Measurements from ENCODE around the gene MGLL.

MGLL gene

GRCh38 chr3:127834771-127835170 is 12.5 kb upstream of the MGLL start:
- DNase-seq, result no peak

GRCh38 chr3:127833281-127834032 is 11.1 kb upstream of the MGLL start:
- DNase-seq, result no peak

GRCh38 chr3:127831723-127832172 is 9.4 kb upstream of the MGLL start:
- DNase-seq, result peak; percentile 49

GRCh38 chr3:127829537-127829936 is 7.2 kb upstream of the MGLL start:
- DNase-seq, result no peak

- DNase-seq, result no peak
These were observed 5.5 kb upstream of the MGLL start for GRCh38 chr3:127827808-127828207.

GRCh38 chr3:127825756-127826155 is 3.4 kb upstream of the MGLL start:
- DNase-seq, result no peak

- no peak for DNase-seq
These were observed 2.0 kb upstream of the MGLL start for GRCh38 chr3:127824151-127824825.

GRCh38 chr3:127823426-127823857 is 1.1 kb upstream of the MGLL start:
- DNase-seq, result no peak

GRCh38 chr3:127822682-127823425 is 539 bp upstream of the MGLL start:
- peak; percentile 51 for DNase-seq

- no peak for DNase-seq
These were observed 921 bp downstream of the MGLL start for GRCh38 chr3:127821394-127821793.

GRCh38 chr3:127820826-127821313 is 1.4 kb downstream of the MGLL start:
- DNase-seq, result no peak

GRCh38 chr3:127820221-127820825 is 2.0 kb downstream of the MGLL start:
- no peak for DNase-seq

GRCh38 chr3:127819656-127820055 is 2.7 kb downstream of the MGLL start:
- no peak for DNase-seq

- no peak for DNase-seq
These were observed 3.2 kb downstream of the MGLL start for GRCh38 chr3:127819086-127819485.

- peak; percentile 45 for DNase-seq
These were observed 4.9 kb downstream of the MGLL start for GRCh38 chr3:127817406-127817841.

GRCh38 chr3:127816783-127817405 is 5.4 kb downstream of the MGLL start:
- DNase-seq, result no peak

- no peak for DNase-seq
These were observed 6.4 kb downstream of the MGLL start for GRCh38 chr3:127815641-127816605.

GRCh38 chr3:127815001-127815400 is 7.3 kb downstream of the MGLL start:
- no peak for DNase-seq

- DNase-seq, result no peak
These were observed 8.0 kb downstream of the MGLL start for GRCh38 chr3:127814325-127814781.

- DNase-seq, result no peak
These were observed 10.2 kb downstream of the MGLL start for GRCh38 chr3:127812151-127812550.

GRCh38 chr3:127811717-127812116 is 10.6 kb downstream of the MGLL start:
- no peak for DNase-seq
